Measurements from ENCODE around the gene FAM209A.

DNA sequence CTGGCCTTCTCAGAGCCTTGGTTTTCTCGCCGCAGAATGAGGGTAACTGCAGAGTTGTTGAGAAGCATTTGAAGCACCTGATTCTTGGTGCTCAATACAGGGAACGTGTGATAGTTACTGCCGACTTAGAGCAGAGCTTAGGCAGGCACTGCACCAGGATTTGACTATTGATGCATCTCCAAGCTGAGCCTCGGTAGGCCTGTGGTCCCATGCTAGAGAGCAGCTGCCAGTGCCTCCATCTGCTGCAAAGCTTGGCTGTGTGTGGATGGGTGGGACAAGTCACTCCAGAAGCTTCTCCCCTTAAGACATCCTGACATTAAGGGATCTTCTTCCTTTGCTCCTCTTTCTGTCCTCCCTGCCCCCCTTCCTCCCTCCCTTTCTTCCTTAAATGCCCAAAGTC lies 49.4 kb downstream of the FAM209A start:
- TF ChIP-seq, protein P1, sequence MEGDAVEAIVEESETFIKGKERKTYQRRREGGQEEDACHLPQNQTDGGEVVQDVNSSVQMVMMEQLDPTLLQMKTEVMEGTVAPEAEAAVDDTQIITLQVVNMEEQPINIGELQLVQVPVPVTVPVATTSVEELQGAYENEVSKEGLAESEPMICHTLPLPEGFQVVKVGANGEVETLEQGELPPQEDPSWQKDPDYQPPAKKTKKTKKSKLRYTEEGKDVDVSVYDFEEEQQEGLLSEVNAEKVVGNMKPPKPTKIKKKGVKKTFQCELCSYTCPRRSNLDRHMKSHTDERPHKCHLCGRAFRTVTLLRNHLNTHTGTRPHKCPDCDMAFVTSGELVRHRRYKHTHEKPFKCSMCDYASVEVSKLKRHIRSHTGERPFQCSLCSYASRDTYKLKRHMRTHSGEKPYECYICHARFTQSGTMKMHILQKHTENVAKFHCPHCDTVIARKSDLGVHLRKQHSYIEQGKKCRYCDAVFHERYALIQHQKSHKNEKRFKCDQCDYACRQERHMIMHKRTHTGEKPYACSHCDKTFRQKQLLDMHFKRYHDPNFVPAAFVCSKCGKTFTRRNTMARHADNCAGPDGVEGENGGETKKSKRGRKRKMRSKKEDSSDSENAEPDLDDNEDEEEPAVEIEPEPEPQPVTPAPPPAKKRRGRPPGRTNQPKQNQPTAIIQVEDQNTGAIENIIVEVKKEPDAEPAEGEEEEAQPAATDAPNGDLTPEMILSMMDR (IDR thresholded peaks at IDR 0.05): no peak
- TF ChIP-seq POLR2AphosphoS5 (IDR thresholded peaks at IDR 0.05) (no peak), POLR2A (IDR thresholded peaks at IDR 0.05) (no peak)

Data from sigmoid colon (tissue), 4 donors.